Activated CD8-positive, alpha-beta memory T cell treated with anti-CD3 and anti-CD28 coated beads for 4 hours (primary cell): ENCODE results near the gene METRNL.
"Not testable (repeated sequence)": the region's sequence is repeated elsewhere in the genome, so short reads cannot be mapped to it uniquely, and the experiment has no call there.

Source experiments
- DNase-seq, 2 donors: peaks; one replicate each; pipeline ENCODE4 v3.0.0-alpha.2; 2020; ENCODE audit warnings: low read depth in 2 of 2

The METRNL gene

DNA sequence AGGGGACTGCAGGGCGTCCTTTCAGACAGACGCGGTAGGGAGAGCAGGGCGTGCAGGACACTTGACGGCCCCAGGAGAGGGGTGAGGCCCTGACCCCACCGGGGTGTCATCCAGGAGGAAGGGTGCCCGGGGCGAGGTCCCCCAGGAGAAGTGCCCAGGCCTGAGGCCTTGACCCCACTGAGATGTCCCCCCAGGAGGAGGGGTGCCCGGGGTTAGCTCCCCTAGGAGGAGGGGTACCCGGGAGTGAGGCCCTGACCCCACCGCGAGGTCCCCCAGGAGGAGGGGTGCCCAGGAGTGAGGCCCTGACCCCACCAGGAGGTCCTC is 27.2 kb upstream of the METRNL start:
- DNase-seq, result no peak

GRCh38 chr17:83053021-83053681 is 26.3 kb upstream of the METRNL start:
- no peak for DNase-seq

DNA sequence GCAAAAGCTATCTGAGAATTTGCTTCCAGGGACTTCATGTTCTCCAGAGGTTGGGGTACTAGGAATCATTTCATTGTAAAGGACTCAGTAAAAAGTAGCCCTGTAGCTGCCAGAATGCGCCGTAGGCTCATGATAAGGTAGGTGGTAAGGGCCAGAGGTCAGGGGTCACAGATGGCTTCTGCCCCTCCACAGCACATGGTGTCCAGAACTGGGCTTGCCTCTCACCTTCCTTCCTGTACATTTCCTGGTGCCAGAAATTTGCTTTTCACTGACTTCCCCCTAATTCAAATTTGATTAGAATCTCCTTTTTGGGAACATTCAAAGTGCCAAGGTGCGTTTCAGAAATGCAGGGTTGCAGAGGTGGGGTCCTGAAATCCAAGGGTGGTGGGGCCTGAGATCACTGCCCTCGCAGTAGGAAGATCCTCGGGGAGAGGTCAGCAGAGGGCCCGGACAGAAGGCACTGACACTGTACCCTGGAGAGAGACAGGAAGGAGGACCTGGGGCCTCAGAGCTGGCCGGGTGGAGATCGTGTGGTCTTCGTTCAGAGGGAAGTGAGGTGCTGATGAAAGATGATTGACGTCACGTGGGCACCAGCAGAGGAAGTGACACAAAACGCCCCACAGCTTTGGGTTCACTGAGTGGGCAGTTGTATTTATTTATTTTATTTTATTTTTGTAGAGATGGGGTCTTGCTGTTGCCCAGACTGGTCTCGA is 25.5 kb upstream of the METRNL start:
- peak in 1 of 2 donors; percentile 21 for DNase-seq

DNA sequence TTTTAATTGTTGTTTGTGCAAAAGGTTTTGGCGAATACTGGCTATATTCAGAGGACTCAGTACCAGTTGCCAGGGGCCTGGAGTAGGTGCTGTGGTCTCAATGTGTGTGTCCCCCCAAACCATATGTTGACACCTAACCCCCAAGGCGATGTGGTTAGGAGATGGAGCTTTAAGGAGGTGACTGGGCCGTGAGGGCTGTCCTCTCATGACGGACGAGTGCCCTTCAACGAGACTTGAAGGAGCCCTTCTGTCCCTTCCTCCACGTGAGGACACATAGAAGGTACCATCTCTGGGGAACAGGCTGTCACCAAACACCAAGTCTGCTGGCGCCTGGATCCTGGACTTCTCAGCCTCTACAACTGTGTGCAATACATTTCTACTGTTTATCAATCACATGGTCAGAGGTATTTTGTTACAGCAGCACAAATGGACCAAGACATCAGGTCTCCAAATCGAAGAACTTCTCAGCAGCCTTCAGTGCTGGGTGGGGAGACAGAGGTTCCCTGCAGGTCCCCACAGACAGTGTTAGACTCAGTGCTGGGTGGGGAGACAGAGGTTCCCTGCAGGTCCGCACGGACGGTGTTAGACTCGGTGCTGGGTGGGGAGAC is 24.8 kb upstream of the METRNL start:
- no peak for DNase-seq

DNA sequence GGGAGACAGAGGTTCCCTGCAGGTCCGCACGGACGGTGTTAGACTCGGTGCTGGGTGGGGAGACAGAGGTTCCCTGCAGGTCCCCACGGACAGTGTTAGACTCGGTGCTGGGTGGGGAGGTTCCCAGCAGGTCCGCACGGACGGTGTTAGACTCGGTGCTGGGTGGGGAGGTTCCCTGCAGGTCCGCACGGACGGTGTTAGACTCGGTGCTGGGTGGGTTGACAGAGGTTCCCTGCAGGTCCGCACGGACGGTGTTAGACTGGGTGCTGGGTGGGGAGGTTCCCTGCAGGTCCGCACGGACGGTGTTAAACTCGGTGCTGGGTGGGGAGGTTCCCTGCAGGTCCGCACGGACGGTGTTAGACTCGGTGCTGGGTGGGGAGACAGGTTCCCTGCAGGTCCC is 24.2 kb upstream of the METRNL start:
- DNase-seq, result not testable (repeated sequence)

DNA sequence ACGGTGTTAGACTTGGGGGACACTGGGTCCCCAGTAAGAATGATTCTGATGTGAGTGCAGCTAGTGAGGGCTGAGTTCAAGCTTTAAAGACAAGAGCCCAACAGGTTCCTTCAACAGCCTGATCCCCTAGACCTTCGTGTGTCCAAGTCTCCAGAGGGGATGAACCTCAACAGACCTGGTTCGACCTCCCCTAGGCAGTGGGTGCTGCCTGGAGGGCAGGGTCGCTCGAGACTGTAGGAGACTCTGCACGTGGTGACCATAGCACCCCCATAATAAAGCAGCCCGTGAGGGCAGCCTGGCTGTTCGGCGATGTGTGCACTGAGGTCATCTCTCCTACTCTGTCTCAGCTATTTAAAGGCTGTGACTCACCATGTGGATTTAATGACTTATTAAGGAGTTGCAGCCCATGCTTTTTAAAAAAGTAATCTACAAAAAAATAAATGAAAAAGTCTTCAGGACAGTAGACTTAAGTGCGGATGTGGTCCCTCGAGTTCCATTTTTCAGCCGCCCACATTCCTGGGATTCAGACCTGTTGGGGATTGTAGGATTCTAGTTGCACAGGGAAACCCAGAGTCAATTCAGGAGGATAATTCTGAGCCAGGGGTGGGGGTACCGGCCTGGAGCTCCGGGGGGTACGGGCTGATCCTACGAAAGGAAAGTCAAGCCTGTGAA is 23.4 kb upstream of the METRNL start:
- DNase-seq, result no peak

DNA sequence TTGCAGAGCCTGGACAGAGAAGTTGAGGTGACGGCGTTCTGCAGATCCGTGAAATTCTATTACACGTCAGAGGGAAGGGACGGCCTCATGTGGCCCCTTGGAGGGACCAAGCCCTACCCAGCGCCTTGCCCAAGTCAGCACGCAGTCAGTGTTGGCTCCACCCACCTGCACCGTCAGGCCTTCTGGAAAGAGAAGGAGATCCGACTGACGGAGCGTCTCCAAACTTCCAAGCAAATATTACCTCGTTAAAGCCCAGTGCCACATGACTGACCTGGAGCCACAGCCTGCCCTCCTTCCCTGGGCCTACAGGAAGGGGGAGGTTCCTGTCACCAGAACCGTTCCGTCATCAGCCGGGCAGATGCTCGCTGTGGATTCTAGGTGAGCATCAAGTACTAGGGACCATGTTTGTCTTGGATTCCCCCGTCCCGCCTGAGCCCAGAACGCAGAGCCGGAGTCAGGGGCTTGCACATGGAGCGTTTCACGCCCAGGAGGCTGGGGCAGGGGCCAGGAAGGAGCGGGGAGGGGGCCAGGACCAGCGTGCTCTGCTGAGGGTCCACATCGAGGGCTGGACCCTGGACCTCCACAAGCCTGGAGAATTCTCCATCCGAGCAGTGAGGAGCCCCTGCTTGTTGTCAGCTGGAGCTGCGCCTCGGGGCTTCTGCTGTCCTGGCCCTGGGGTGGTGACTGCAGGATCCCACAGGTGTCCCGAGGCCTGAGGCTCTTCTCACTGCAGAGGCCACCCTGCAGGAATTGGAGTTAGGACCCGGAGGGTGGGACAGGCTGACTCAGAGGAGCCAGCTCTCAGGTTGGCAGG is 22.6 kb upstream of the METRNL start:
- DNase-seq, result no peak

DNA sequence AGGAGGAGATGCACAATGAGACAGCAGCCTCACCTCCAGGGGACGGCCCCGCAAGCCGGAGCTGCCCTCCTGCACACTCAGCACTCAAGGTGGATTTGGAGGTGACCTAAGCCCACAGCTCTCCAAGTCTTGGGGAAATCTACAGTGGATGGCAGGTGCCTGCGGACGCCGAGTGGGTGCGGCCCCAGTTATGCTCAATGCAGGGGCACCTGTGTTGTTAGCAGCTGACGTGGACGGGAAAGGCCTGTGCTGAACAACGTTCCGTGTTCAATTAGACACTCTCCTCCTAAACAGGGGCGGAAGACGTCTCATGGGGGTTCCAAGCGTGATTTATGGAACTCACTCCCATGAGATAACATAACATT is 22.0 kb upstream of the METRNL start:
- no peak for DNase-seq

- DNase-seq, result no peak
Observed at GRCh38 chr17:83057793-83058265, 21.6 kb upstream of the METRNL start.

GRCh38 chr17:83058266-83058798 is 21.1 kb upstream of the METRNL start:
- no peak for DNase-seq

DNA sequence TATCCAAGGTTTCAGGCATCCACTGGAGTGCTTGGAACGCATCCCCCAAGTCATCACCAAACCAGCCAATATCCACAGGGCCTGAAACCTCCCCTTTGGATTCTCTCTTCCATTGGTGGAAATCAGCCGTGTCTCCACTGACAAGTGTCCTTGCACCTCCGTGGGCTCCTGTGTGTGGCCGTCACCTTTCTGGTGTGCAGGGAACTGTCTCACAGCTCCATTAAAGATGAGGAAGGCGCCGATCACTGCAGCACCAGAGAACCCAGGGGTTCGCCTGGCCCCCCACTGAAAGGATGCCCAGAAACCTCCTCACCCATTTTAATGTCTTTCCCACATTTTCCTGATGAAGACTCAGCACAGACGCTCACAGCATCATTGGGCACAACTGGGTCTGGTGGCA is 17.8 kb upstream of the METRNL start:
- no peak for DNase-seq

- DNase-seq, result no peak
Observed at GRCh38 chr17:83062011-83062817, 17.2 kb upstream of the METRNL start.

DNA sequence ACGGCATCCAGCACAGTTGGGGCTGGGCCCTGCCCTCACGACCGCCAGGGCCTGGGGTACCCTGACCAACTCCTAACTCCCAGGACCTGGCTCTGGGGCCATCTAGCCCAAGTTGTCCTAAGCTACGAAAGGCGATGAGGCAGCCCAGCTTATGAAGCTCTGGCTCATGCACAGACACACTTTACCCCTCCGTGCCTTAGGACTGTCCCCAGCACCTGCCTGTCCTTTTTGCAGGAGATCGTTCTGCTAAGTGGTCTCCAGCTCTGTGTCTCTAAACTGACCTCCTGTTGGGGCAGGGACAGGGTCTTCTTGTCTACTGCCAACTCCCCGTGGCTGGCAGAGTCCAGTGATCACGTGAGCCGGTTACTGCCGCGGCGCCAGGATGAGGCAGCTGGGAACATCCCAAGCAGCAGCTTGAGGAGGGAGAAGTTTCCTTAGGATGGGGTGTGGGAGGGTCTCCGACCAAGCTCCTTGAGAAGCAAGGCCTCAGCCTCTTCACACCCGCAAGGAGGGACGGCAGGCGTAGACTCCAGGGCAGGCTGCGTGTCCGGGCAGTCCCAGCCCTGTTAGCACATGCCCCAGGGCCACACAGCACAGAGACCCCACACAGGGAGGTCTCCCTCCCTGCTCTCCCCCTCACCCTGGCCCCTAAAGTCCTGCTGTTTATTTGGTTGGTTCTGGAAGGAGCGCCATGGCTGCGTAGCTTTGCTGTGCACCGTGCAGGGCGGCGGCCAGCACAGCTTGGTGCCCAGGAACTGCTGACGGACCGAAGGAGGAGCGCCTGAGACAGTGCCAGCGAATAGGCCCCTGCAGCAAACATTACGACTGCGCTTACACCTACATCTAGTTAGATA is 16.4 kb upstream of the METRNL start:
- no peak for DNase-seq

DNA sequence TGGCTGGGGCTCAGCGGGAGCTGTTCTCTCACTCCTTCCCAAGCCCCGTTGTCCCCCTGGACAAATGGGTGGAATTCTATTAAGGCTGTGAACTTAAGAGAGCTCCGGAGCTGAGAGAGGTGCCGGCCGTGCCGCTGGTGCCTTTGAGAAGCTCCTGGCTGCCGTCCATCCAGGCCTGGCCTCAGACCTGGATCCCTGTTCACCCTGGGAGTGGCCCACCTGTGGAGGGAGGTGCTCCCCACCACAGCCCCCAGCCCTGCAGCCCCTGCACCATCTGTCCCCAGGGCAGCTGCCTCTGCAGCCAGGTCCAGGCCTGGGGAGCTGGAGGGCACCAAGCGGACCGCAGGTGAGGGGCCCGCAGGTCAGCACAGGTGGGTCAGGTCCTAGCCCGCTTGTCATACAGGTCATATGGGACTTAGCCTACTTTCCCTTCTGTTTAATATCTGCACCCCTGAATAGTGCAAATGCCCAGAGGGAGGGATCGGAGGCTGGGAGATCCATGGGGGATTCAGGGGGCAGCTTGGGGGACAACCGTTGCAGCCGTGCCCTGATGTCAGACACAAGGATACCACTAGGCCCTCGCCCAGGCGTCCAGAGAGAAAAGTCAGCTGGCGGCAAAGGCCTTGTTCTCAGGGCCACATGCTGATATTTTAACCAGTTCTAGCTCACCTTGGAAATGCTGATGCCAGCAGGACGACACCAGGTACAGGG is 15.2 kb upstream of the METRNL start:
- no peak for DNase-seq

- DNase-seq, result no peak
Observed at GRCh38 chr17:83064732-83065659, 14.4 kb upstream of the METRNL start.

DNA sequence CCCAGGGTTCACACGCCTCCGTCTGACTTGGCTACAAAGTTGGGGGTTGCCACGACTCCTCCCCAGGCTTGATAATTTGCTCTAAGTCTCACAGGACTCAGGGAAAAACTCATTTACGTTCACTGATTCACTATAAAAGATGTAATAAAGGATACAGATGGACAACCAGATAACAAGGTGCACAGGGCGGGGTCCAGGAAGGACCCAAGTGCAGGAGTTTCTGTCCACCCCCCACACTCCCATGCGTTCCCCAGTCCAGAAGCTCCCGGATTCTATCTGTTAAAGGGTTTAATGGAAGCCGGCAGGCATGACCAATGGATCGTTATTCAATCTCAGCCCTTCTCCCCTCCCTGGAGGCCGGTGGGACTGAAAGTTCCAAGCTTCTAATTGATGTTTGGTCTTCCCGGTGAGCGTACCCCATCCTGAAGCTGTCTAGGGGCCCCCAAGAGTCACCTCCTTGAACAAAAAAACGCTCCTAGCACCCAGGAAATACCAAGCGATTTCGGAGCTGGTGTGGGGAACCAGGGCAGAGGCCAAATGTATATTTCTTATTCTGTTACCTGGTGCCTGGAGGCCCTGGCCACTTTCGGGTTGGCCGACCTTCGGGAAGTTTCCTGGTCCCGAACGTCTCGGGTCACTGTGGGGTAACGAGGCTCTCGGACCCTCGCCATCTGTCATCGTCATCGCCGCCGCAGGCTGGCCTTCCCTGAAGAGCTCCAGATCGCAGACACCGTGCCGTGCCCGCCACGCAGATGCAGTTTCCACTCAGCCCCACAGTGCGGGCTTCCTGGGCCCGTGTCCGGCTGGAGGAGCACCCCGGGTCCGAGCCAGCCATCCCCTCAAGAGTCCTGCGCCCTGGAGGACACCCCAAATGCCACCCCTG is 13.5 kb upstream of the METRNL start:
- DNase-seq, result no peak

GRCh38 chr17:83066543-83066890 is 12.9 kb upstream of the METRNL start:
- DNase-seq, result not testable (repeated sequence)
